GM12891 (cell line): Measurements from ENCODE around the gene THSD4.
"Not testable (repeated sequence)": the region's sequence is repeated elsewhere in the genome, so short reads cannot be mapped to it uniquely, and the experiment has no call there.

Source experiments
- PAX5 ChIP-seq: IDR thresholded peaks from 2 replicates; pipeline ENCODE4 v1.6.1; 2011; ENCODE audit warnings: low read length, moderate library complexity, mild to moderate bottlenecking; ENCODE audit not compliant: insufficient read depth, severe bottlenecking
- POLR2A ChIP-seq: IDR thresholded peaks from 2 replicates; pipeline ENCODE4 v1.6.1; 2011; ENCODE audit warnings: low read depth, low read length, control low read depth
- POLR2AphosphoS5 ChIP-seq: IDR thresholded peaks from 2 replicates; pipeline ENCODE4 v1.6.1; 2011; ENCODE audit warnings: low read depth, low read length, control low read depth
- POU2F2 ChIP-seq: IDR thresholded peaks from 2 replicates; pipeline ENCODE4 v1.6.1; 2011; ENCODE audit warnings: low read depth, mild to moderate bottlenecking, control low read depth, low read length, moderate library complexity
- SPI1 ChIP-seq: IDR thresholded peaks from 2 replicates; pipeline ENCODE4 v1.6.1; 2011; ENCODE audit warnings: low read depth, low read length, control low read depth
- TAF1 ChIP-seq: IDR thresholded peaks from 2 replicates; pipeline ENCODE4 v1.6.1; 2011; ENCODE audit warnings: low read depth, low read length, control low read depth

- not testable (repeated sequence) for TF ChIP-seq POLR2A, TAF1, POLR2AphosphoS5, SPI1, POU2F2, PAX5
Measured at GRCh38 chr15:71367737-71368136, 252.5 kb downstream of the THSD4 start.
